Activated gamma-delta T cell treated with Interleukin-2 at 50 U/mL for 16 hours (primary cell): Measurements from ENCODE around the gene DBX1.

Source experiments
- DNase-seq: peaks from one replicate; pipeline ENCODE4 v3.0.0-alpha.2; 2020

DBX1 gene

DNA sequence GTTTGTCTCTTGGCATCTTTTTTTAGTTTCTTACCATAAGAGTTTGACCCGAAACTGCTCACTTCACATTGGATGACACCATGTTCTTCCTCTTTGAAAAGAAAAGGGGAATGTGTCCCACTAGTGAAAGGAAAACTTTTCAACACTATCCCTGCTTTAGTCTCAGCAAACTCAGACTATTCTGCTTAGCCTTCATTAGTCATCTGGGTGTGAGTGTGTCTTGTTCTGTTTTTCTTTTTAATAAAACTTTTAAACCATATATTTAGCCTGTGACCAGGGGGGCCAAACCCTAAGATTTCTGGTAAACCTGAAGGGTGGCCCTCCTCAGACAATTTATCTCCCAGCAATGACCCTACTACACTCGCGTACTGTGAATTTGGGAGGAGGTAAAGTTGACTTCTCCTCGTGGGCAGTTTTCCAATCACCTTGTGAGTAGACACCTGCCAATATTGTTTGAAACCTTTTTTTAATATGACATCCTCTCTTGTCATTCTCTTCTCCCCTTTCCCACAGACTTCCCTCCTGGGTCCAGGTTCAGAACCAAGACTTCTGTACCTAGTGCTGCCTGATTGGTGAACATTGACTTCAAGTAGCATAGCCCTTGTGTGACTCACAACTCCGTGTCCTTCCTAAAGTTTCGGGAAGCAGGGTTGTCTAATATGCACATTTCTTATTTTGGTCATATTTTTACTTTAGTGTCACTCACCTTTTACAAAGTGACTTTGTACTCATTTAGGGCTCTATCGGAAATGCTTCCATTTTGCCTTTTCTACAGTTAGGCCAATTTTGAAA, 39.9 kb downstream of the DBX1 start:
- DNase-seq = no peak

DNA sequence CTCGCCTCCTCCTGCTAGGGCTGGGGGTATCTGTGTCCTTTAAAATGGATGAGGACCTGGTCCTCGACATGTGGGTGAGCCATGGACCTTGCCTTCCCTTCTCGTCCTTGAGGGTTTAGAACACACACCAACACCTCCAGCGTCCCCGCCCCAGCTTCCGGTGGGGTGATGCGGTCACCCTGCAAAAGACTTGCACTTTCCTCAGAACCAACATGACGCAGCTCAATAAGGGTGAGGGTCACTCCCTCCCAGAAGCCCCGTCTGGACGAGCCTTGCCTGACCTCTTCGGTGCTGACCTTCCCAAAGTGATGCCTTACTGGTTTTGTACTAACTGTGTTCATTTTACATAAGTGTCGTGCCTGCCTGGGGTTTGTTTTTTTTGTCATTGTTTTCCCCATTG, 41.0 kb downstream of the DBX1 start:
- DNase-seq = no peak

DNA sequence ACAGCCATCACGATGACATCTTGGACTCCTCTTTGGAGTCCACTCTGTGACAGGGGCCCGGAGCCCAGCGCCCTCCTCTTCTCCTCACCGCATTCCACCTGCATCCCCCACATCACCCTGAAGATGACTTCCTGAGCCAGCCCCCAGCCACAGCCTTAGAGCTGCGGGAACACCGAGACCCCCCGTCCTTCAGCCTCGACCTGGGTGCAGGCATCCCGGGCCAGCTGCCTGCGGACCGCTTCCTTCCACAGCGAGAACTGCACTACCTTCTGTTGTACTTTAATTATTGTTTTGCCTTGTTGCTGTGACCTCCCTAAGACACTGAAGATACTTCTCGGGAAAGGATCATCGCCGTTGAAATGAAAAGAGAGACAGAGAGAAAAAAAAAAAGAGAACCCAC, 42.1 kb downstream of the DBX1 start:
- DNase-seq = no peak

DNA sequence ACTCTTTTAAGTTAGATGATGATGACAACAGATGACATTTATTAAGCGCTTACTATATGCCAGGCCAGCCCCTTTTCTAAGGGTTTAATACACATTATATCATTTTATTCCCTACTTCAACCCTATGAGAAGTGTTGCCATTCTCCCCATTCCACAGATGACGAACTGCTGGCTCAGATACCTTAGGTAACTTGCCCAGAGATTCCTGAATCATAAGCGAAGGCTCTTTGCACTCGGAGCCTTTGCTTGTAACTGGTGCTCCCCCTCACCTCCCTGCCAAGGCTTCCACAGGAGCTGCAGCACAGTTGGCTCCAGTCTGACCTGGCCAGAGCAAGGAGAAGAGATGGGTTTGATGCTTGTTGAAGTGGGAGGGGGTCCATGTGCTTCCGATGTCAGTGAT, 43.0 kb downstream of the DBX1 start:
- no peak for DNase-seq

DNA sequence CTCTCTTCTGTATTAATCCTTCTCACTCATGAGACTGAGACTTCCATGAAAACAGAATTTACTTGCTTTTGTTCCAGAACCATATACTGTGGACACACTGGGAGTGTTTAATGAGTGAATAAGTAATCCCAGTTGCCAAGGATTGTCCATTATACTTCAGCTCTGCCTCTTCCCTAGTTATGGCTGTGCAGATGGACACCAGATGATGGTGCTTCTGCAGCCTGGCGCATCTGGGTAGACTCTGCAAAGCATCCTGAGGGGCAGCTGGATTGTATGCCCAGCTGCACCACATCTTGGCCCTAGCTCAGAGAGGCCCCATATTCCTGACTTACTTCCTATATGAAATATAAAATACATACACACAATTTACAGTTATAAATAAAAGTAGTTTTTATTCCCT, 43.5 kb downstream of the DBX1 start:
- DNase-seq = no peak

DNA sequence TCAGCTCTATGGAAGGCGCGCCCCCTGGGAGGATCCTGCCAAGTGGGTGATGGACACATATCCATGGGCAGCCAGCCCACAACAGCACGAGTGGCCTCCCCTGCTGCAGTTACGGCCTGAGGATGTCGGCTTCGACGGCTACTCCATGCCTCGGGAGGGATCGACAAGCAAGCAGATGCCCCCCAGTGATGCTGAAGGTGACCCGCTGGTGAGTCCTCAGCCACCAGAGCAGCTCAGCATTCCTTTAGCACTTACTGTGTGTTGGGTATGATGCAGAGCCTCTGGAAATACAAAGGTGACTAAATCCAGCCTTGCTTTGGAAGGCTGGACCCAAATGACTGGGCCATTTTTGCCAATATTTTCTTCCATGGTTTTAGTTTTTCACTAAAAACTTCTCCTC, 45.7 kb downstream of the DBX1 start:
- DNase-seq = no peak

DNA sequence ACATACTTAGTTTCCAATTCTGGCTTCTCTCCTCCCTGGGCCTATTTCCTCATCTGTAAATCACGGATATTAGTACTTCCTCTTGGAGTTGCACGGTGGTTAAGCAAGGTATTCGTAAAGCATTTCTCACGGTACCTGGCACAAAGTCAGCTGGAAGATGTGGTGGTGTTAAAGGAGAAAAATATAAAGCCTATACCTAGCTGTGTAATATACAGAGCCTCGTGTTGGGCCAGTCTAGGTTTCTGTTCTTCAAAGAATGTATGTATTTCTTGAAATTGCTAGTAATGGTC, 47.2 kb downstream of the DBX1 start:
- DNase-seq = no peak

DNA sequence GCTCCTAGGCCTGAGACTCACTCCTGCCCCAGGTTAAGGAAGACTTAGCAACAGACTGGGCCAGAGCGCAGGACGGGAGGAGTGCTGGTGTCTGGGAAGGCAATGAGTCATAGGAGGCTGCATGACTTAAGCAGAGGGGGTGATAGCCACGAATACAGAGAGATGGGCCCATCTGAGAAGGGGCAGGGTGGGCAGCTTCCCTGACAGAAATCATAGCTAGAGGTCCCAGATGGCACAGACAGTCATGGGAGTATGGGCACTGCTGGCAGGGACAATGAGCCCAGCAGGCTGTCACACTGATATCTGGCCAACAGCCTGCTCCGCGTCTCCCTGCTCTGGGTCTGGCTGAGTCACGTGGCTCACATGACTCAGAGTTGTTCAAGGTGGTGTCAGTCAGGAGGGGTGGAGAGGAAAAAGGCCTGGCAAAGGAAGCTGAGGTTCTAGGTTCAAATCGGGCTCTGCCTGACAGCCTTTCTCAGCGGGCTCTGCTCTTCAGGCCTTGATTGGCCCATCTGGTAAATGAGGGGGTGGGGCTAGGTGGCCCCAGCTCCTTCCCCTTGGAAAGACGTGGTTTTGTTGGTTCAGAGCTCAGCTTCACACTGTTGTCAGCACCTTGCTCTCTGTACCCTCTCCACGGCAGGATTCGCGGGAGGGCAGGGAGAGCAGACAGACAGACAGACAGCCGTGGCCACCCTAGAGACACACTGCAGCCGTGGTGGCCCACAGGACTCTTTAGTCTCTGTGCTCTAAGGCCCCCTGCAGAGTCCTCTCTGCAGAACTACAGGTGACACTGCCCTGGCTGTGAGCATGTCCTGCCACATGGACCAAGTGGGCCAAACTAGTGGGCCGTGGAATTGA, 47.8 kb downstream of the DBX1 start:
- no peak for DNase-seq

DNA sequence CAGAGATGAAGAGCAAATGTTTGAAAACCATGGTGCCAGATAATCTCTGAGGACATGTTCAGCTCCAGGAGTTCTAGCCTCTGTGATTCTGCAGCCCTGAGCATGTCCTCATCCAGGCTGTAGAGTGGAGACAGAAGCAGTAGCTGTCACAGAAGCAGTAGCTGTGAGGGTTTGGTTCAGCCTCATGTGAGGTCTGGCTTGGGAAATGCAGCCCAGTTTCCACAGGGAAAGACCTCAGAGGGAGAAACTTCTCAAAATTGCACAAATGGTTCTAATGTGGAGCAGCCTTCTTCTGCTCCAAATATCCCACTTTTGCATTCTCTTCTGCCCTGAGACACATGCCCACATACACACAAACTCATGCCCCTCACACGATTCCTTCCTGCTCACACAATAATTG, 48.4 kb downstream of the DBX1 start:
- no peak for DNase-seq

DNA sequence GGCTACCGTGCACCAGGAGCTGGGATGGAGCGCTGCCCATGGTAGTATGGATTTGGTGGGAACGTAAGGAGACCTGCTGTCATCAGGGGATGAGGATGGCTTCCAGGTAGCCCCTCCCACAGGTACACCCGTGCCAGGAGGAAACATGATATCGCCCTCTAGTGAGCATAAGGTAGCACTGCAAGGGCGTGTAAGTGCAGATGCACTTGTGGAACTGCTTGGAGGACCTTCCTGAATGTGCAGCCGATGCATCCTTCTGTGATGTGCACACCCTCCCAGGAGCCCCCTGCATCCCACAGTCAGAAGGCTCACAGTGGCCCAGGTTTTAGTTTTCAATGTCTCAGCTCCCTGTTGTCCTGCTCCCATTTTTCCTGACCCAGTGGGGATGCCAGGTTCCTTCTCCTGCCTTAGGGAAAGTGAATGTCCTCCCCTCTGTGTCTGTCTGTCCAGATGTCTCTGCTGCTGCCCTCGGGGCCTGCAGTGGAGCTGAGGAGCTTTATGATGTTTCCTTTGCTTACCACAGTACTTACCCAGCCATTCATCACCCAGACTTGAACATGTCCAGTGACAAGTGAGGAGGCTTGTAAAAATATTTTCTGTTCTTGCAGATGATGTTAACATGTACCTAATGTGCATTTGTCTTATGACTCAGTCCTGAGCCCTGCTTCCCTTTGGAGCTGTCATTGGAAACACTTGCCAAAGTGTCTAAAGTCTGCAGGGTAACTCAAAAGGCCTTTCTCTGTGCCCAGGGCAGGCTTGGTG, 49.2 kb downstream of the DBX1 start:
- peak; percentile 35 for DNase-seq

DNA sequence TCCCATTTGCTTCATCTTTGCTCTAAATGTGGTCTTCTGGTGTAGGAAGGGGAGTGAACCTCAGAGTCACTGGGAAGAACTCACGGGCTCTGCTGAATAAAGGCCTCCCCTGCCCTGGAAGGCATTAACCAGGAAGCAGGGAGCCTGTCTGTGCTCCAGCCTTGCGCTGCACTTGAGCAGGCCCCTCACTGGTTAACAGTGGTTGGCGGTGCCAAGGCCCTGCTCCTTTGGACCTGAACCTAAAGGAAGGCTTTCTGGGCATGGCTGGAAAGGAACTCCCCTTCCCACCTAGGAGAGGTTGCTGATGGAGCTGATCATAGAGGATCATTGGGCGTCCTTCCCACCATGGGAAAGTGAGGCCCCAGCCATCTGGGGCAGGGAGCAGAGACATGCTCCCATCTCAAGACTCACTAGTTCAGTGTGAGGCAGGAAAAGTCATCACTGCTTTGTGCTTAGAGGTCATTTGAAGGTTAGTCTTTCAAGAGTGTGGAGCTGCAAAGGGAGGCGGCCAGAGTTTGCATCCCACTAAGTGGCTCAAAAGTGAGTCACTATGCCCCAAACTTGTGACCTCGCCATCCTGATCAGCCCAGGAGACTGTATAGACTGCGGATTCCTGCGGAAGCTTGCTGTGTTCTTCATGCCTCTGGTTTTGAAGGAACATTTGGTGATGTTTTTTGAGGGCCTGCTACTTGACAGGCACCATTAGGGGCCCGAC, 50.4 kb downstream of the DBX1 start:
- no peak for DNase-seq
